ENCODE measurements around the gene ABHD6.

DNA sequence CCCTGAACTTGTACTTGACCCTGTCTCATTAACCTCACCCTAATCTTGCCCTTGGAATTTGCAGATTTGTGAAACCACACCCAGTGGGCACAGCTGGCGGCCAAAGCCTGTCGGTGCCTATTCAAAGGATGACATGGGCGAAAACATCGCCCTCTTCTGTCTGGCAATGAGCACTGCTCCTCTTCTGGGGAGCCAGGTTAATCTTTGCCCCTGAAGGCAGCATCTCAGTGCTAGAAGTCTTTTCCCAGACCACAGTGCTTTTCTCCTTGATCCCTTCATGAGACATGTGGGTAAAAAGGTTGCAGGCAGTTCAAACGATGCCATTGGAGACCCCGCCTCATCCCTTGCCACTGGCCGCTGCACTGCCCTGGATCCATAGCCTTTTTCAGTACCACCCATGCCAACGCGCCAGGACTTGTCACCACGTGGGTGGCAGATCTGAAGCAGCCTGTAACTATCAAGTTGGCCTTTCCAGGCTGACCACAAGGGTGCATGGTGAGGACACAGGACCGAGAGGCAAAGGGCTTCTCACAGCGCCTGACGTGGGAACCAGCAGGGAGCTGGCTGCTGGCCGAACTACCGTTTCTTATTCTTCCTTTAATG, 20.3 kb upstream of the ABHD6 start:
- TF ChIP-seq TARDBP (IDR thresholded peaks at IDR 0.05) (no peak), BHLHE40 (IDR thresholded peaks at IDR 0.05; ENCODE audit: borderline replicate concordance) (no peak), ELF4 (IDR thresholded peaks at IDR 0.05) (no peak), NFRKB (IDR thresholded peaks at IDR 0.05) (no peak), FOXK2 (IDR thresholded peaks at IDR 0.05) (no peak), HDGF (IDR thresholded peaks at IDR 0.05; ENCODE audit: borderline replicate concordance) (no peak)
